ENCODE results near the gene TFAP2E.
"Not testable (repeated sequence)": the region's sequence is repeated elsewhere in the genome, so short reads cannot be mapped to it uniquely, and the experiment has no call there.

The TFAP2E gene

GRCh38 chr1:35574655-35575415 lies 1.7 kb downstream of the TFAP2E start:
- Histone ChIP-seq H3K36me3 (ENCODE audit: insufficient read depth, low read length) (no peaks in the 10 kb centered on the region), H3F3A (ENCODE audit: low read depth) (no peaks in the 10 kb centered on the region), H3K9me2 (replicated peaks; ENCODE audit: low read depth, low read length) (no peaks in the 10 kb centered on the region), H2AFZ (ENCODE audit: low read length) (no peak overlapping the region), H3K9ac (ENCODE audit: low read depth, low read length, poor library complexity, severe bottlenecking) (peak overlapping the region; percentile 93), H3K4me1 (ENCODE audit: insufficient read depth, low read length, poor library complexity, severe bottlenecking) (peaks cover 34% of the 10 kb centered on the region), H3K79me2 (ENCODE audit: insufficient read depth, low read length) (peaks cover 33% of the 10 kb centered on the region), H3K4me2 (ENCODE audit: low read depth, low read length, poor library complexity, severe bottlenecking) (no peak overlapping the region), H3K9me3 (ENCODE audit: insufficient read depth, low read depth, low read length) (no peaks in the 10 kb centered on the region), H3K4me3 (ENCODE audit: low read length, poor library complexity, severe bottlenecking) (no peak overlapping the region), H3K27me3 (ENCODE audit: insufficient read depth, low read length, poor library complexity, severe bottlenecking) (no peaks in the 10 kb centered on the region), H4K20me1 (ENCODE audit: insufficient read depth, low read length, poor library complexity, severe bottlenecking) (no peaks in the 10 kb centered on the region)
- TF ChIP-seq CTCF (conservative IDR thresholded peaks at IDR 0.05; ENCODE audit: low read length) = no peak
- TF ChIP-seq EZH2phosphoT487 (IDR thresholded peaks at IDR 0.05; ENCODE audit: borderline replicate concordance) = no peak

- Histone ChIP-seq H3K9me2 (replicated peaks; ENCODE audit: low read depth, low read length) (no peaks in the 10 kb centered on the region), H3K36me3 (ENCODE audit: insufficient read depth, low read length) (no peaks in the 10 kb centered on the region), H3F3A (ENCODE audit: low read depth) (no peaks in the 10 kb centered on the region), H4K20me1 (ENCODE audit: insufficient read depth, low read length, poor library complexity, severe bottlenecking) (no peaks in the 10 kb centered on the region), H2AFZ (ENCODE audit: low read length) (no peak overlapping the region), H3K4me3 (ENCODE audit: low read length, poor library complexity, severe bottlenecking) (no peak overlapping the region), H3K4me1 (ENCODE audit: insufficient read depth, low read length, poor library complexity, severe bottlenecking) (peaks cover 34% of the 10 kb centered on the region), H3K4me2 (ENCODE audit: low read depth, low read length, poor library complexity, severe bottlenecking) (peak overlapping the region; percentile 86), H3K79me2 (ENCODE audit: insufficient read depth, low read length) (peaks cover 38% of the 10 kb centered on the region), H3K27me3 (ENCODE audit: insufficient read depth, low read length, poor library complexity, severe bottlenecking) (no peaks in the 10 kb centered on the region), H3K9ac (ENCODE audit: low read depth, low read length, poor library complexity, severe bottlenecking) (peak overlapping the region; percentile 93), H3K9me3 (ENCODE audit: insufficient read depth, low read depth, low read length) (no peaks in the 10 kb centered on the region)
- no peak for TF ChIP-seq CTCF (conservative IDR thresholded peaks at IDR 0.05; ENCODE audit: low read length)
- TF ChIP-seq EZH2phosphoT487 (IDR thresholded peaks at IDR 0.05; ENCODE audit: borderline replicate concordance) = no peak
Observed at GRCh38 chr1:35575416-35575958, 2.4 kb downstream of the TFAP2E start.

- Histone ChIP-seq H3K4me1 (ENCODE audit: insufficient read depth, low read length, poor library complexity, severe bottlenecking) (peaks cover 40% of the 10 kb centered on the region), H3K79me2 (ENCODE audit: insufficient read depth, low read length) (peaks cover 38% of the 10 kb centered on the region), H3F3A (ENCODE audit: low read depth) (peaks cover 3% of the 10 kb centered on the region; the same call in 1 of the 2 replicates), H3K4me2 (ENCODE audit: low read depth, low read length, poor library complexity, severe bottlenecking) (peak overlapping the region; percentile 86), H3K9me3 (ENCODE audit: insufficient read depth, low read depth, low read length) (no peaks in the 10 kb centered on the region), H3K27me3 (ENCODE audit: insufficient read depth, low read length, poor library complexity, severe bottlenecking) (no peaks in the 10 kb centered on the region), H2AFZ (ENCODE audit: low read length) (no peak overlapping the region), H4K20me1 (ENCODE audit: insufficient read depth, low read length, poor library complexity, severe bottlenecking) (no peaks in the 10 kb centered on the region), H3K9me2 (replicated peaks; ENCODE audit: low read depth, low read length) (no peaks in the 10 kb centered on the region), H3K4me3 (ENCODE audit: low read length, poor library complexity, severe bottlenecking) (peak overlapping the region; percentile 89), H3K9ac (ENCODE audit: low read depth, low read length, poor library complexity, severe bottlenecking) (peak overlapping the region; percentile 93), H3K36me3 (ENCODE audit: insufficient read depth, low read length) (no peaks in the 10 kb centered on the region)
- TF ChIP-seq CTCF (conservative IDR thresholded peaks at IDR 0.05; ENCODE audit: low read length) = no peak
- TF ChIP-seq EZH2phosphoT487 (IDR thresholded peaks at IDR 0.05; ENCODE audit: borderline replicate concordance) = no peak
Observed at GRCh38 chr1:35576061-35576765, 3.1 kb downstream of the TFAP2E start.

GRCh38 chr1:35576766-35577070 lies 3.6 kb downstream of the TFAP2E start:
- H3K9me2 ChIP-seq (replicated peaks; ENCODE audit: low read depth, low read length); H3K9me3 ChIP-seq (ENCODE audit: insufficient read depth, low read depth, low read length); H4K20me1 ChIP-seq (ENCODE audit: insufficient read depth, low read length, poor library complexity, severe bottlenecking); H3K36me3 ChIP-seq (ENCODE audit: insufficient read depth, low read length); H3K27me3 ChIP-seq (ENCODE audit: insufficient read depth, low read length, poor library complexity, severe bottlenecking); H2AFZ ChIP-seq (ENCODE audit: low read length); H3F3A ChIP-seq (ENCODE audit: low read depth): not testable (repeated sequence)
- peaks cover 38% of the 10 kb centered on the region for H3K79me2 ChIP-seq (ENCODE audit: insufficient read depth, low read length)
- peak overlapping the region; percentile 86 for H3K4me2 ChIP-seq (ENCODE audit: low read depth, low read length, poor library complexity, severe bottlenecking)
- peaks cover 41% of the 10 kb centered on the region for H3K4me1 ChIP-seq (ENCODE audit: insufficient read depth, low read length, poor library complexity, severe bottlenecking)
- H3K9ac ChIP-seq (ENCODE audit: low read depth, low read length, poor library complexity, severe bottlenecking) = peak overlapping the region; percentile 93
- H3K4me3 ChIP-seq (ENCODE audit: low read length, poor library complexity, severe bottlenecking) = peak overlapping the region; percentile 89

Measured in Loucy (cell line).